Naive thymus-derived CD4-positive, alpha-beta T cell (primary cell): ENCODE data around the gene CLIP2. TPM values are rescaled to one million over a fixed set of nuclear protein-coding genes. Genes with fewer than 3 reads are reported as not detected.
"Not testable (repeated sequence)": the region's sequence is repeated elsewhere in the genome, so short reads cannot be mapped to it uniquely, and the experiment has no call there.

ENCODE experiments used
- ATAC-seq: fragments of 150-1000 bp; cut with Tn5 transposase; 2 replicates; pipeline ENCODE4 v1.10.0; 2021; ENCODE audit warnings: mild to moderate bottlenecking, moderate library complexity
- CTCF ChIA-PET: fragments of 350-600 bp; sonication (Branson Sonifier 250); formaldehyde crosslinking; loops from one replicate; lab custom pipeline; 2021; ENCODE audit warnings: antibody characterized with exemption; lab: Charles Lee
- POLR2A ChIA-PET: fragments of 350-600 bp; sonication (Branson Sonifier 250); formaldehyde crosslinking; loops from one replicate; lab custom pipeline; 2021; ENCODE audit warnings: antibody characterized with exemption, inconsistent platforms; lab: Charles Lee
- DNase-seq, 9 donors: peaks; one replicate each; pipeline versions ENCODE4 v3.0.0 to v3.0.0-alpha.2; 2020 to 2022; ENCODE audit warnings: mixed read lengths in 1 of 9
- H3K27ac ChIP-seq: one replicate; pipeline ENCODE4 v1.7.0; 2013; ENCODE audit warnings: mild to moderate bottlenecking, low read depth, low read length, moderate library complexity
- H3K27me3 ChIP-seq, 2 donors: one replicate each; pipeline ENCODE4 v1.7.0; 2013; ENCODE audit warnings: low read length in 2 of 2, mild to moderate bottlenecking in 2 of 2, moderate library complexity in 2 of 2; ENCODE audit not compliant: control insufficient read depth in 2 of 2, insufficient read depth in 2 of 2
- H3K36me3 ChIP-seq, 3 experiments: 1 replicate in 2 of 3; 2 replicates in 1 of 3; pipeline ENCODE4 v1.7.0; 2013; ENCODE audit warnings: low read length in 3 of 3, mild to moderate bottlenecking in 3 of 3, moderate library complexity in 1 of 3; ENCODE audit not compliant: insufficient read depth in 3 of 3, control insufficient read depth in 2 of 3
- H3K4me1 ChIP-seq, 2 donors: one replicate each; pipeline ENCODE4 v1.7.0; 2013; ENCODE audit warnings: low read length in 2 of 2, mild to moderate bottlenecking in 2 of 2, moderate library complexity in 1 of 2; ENCODE audit not compliant: control insufficient read depth in 2 of 2, insufficient read depth in 2 of 2
- H3K4me3 ChIP-seq: 2 replicates; pipeline ENCODE4 v1.7.0; 2013; ENCODE audit warnings: mild to moderate bottlenecking, low read length
- H3K9me3 ChIP-seq, 3 experiments: 1 replicate in 2 of 3; 2 replicates in 1 of 3; pipeline ENCODE4 v1.7.0; 2013; ENCODE audit warnings: low read length in 3 of 3; ENCODE audit not compliant: control insufficient read depth in 2 of 3
- H3K27ac Mint-ChIP-seq, 9 donors: one replicate each; pipeline ENCODE4 v1.8.0; 2020 to 2022; ENCODE audit warnings: mixed read lengths in 9 of 9, mild to moderate bottlenecking in 8 of 9, moderate library complexity in 5 of 9, inconsistent platforms in 2 of 9
- H3K27me3 Mint-ChIP-seq, 5 donors: one replicate each; pipeline ENCODE4 v1.8.0; 2021 to 2022; ENCODE audit warnings: mixed read lengths in 5 of 5, mild to moderate bottlenecking in 1 of 5
- H3K36me3 Mint-ChIP-seq, 5 donors: one replicate each; pipeline ENCODE4 v1.8.0; 2020 to 2022; ENCODE audit warnings: mixed read lengths in 5 of 5, mild to moderate bottlenecking in 3 of 5, inconsistent platforms in 1 of 5
- H3K4me1 Mint-ChIP-seq, 7 donors: one replicate each; pipeline ENCODE4 v1.8.0; 2020 to 2022; ENCODE audit warnings: mixed read lengths in 7 of 7, mild to moderate bottlenecking in 3 of 7, inconsistent platforms in 1 of 7
- H3K4me3 Mint-ChIP-seq, 10 donors: one replicate each; pipeline ENCODE4 v1.8.0; 2020 to 2022; ENCODE audit warnings: mild to moderate bottlenecking in 10 of 10, mixed read lengths in 10 of 10, moderate library complexity in 6 of 10, inconsistent platforms in 2 of 10
- H3K9me3 Mint-ChIP-seq, 11 donors: one replicate each; pipeline ENCODE4 v1.8.0; 2020 to 2022; ENCODE audit warnings: mixed read lengths in 11 of 11, mild to moderate bottlenecking in 4 of 11, inconsistent platforms in 1 of 11, moderate library complexity in 1 of 11
- intact Hi-C, 2 donors: fragments of 100-400 bp; cut with micrococcal nuclease; formaldehyde crosslinking; loops; one replicate each; pipeline ENCODE4 v1.15.1; 2023
- polyA plus RNA-seq, 2 donors: library from polyadenylated mRNA; unstranded; fragments of 300-500 nt; fragmentation: Illumina TruSeq; gene quantifications; one replicate each; pipeline ENCODE4 v1.2.3, GENCODE V29; 2021
- total RNA-seq, 6 experiments: library from RNA in 5 of 6; stranded (reverse) in 5 of 6; gene quantifications; 1 replicate in 5 of 6; 2 replicates in 1 of 6; pipeline ENCODE4 v1.2.3 and lab custom pipeline; 2021 to 2026

The CLIP2 gene
- total and polyA plus RNA-seq, 7 experiments from 2014 or later: 0.02 to 11.4 (median 2.9) TPM

GRCh38 chr7:74430961-74431466 lies 141.8 kb downstream of the CLIP2 start:
- ATAC-seq (no peak), DNase-seq (no peak)
- H3K9me3 ChIP-seq: no peaks in the 10 kb centered on the region
- H3K9me3 Mint-ChIP-seq: no peaks in the 10 kb centered on the region
- no peaks in the 10 kb centered on the region for H3K27me3 ChIP-seq
- H3K36me3 ChIP-seq: no peaks in the 10 kb centered on the region
- H3K4me3 Mint-ChIP-seq: no peak overlapping the region
- ChIA-PET POLR2A (no interaction called here), CTCF (no interaction called here)
- no peak overlapping the region for H3K4me3 ChIP-seq
- H3K4me1 ChIP-seq: no peaks in the 10 kb centered on the region
- no peaks in the 10 kb centered on the region for H3K27me3 Mint-ChIP-seq
- no peak overlapping the region for H3K27ac ChIP-seq
- no peaks in the 10 kb centered on the region for H3K4me1 Mint-ChIP-seq
- intact Hi-C loops: no loop called here
- no peaks in the 10 kb centered on the region for H3K36me3 Mint-ChIP-seq
- H3K27ac Mint-ChIP-seq: no peak overlapping the region

GRCh38 chr7:74437291-74437571 lies 148.0 kb downstream of the CLIP2 start:
- intact Hi-C loops, H3K27me3 Mint-ChIP-seq, H3K27me3 ChIP-seq, H3K4me1 Mint-ChIP-seq, H3K36me3 ChIP-seq, H3K27ac Mint-ChIP-seq, ATAC-seq, H3K4me3 ChIP-seq, H3K4me3 Mint-ChIP-seq, H3K36me3 Mint-ChIP-seq, DNase-seq, H3K9me3 ChIP-seq, H3K27ac ChIP-seq, H3K4me1 ChIP-seq: not testable (repeated sequence)
- peaks cover 0 to 25% (median 6%) of the 10 kb centered on the region in 11 donors for H3K9me3 Mint-ChIP-seq
- POLR2A ChIA-PET: interaction anchor here (0.6 kb wide), 1 partner anchor 20 kb away, joined by 5 read pairs; no protein-coding TSS in a partner anchor
- CTCF ChIA-PET: interaction anchor here (0.7 kb wide), 1 partner anchor 20 kb away, joined by 4 read pairs; no protein-coding TSS in a partner anchor

GRCh38 chr7:74438327-74438726 lies 149.1 kb downstream of the CLIP2 start:
- Histone ChIP-seq H3K27me3 (no peaks in the 10 kb centered on the region), H3K9me3 (no peaks in the 10 kb centered on the region), H3K4me1 (no peaks in the 10 kb centered on the region), H3K36me3 (no peaks in the 10 kb centered on the region), H3K27ac (no peak overlapping the region), H3K4me3 (no peak overlapping the region)
- ATAC-seq (no peak), DNase-seq (no peak)
- CTCF ChIA-PET: interaction anchor here (0.6 kb wide), 1 partner anchor 54 kb away, joined by 5 read pairs; no protein-coding TSS in a partner anchor
- Mint-ChIP-seq H3K27me3 (no peaks in the 10 kb centered on the region), H3K4me1 (no peaks in the 10 kb centered on the region), H3K9me3 (peaks cover 0 to 25% (median 6%) of the 10 kb centered on the region in 11 donors), H3K4me3 (no peak overlapping the region), H3K36me3 (peaks cover 0 to 6% (median 0%) of the 10 kb centered on the region in 5 donors), H3K27ac (no peak overlapping the region)
- POLR2A ChIA-PET: interaction anchor here (1.0 kb wide), 1 partner anchor 217 kb away, joined by 3 read pairs; no protein-coding TSS in a partner anchor
- intact Hi-C loops: no loop called here

- CTCF ChIA-PET: no interaction called here
- H3K27ac ChIP-seq: no peak overlapping the region
- Mint-ChIP-seq H3K9me3 (peaks cover 0 to 25% (median 6%) of the 10 kb centered on the region in 11 donors), H3K4me3 (no peak overlapping the region), H3K36me3 (peaks cover 0 to 6% (median 0%) of the 10 kb centered on the region in 5 donors), H3K27me3 (no peaks in the 10 kb centered on the region), H3K27ac (no peak overlapping the region), H3K4me1 (no peaks in the 10 kb centered on the region)
- H3K9me3 ChIP-seq: no peaks in the 10 kb centered on the region
- POLR2A ChIA-PET: interaction anchor here (0.7 kb wide), 1 partner anchor 1234 kb away, joined by 5 read pairs; no protein-coding TSS in a partner anchor
- intact Hi-C loops: no loop called here
- H3K4me3 ChIP-seq: no peak overlapping the region
- H3K27me3 ChIP-seq: no peaks in the 10 kb centered on the region
- no peaks in the 10 kb centered on the region for H3K4me1 ChIP-seq
- no peak for ATAC-seq
- DNase-seq: no peak
- H3K36me3 ChIP-seq: no peaks in the 10 kb centered on the region
These were observed 150.3 kb downstream of the CLIP2 start for GRCh38 chr7:74439541-74439940.

DNA sequence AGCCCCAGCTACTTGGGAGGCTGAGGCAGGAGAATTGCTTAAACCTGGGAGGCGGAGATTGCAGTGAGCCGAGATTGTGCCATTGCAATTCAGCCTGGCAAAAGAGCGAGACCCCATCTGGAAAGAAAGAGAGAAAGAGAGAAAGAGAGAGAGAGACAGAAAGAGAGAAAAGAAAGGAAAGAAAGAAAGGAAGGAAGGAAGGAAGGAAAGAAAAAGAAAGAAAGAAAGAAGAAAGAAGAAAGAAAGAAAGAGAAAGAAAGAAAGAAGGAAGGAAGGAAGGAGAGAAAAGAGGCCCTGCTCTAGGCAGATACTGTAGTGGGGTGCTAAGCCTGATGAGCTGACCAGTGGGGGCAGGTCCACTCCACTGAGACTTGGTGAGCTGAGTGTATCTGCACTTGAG lies 150.9 kb downstream of the CLIP2 start:
- POLR2A ChIA-PET: interaction anchor here (0.7 kb wide), 1 partner anchor 1233 kb away, joined by 5 read pairs; no protein-coding TSS in a partner anchor
- CTCF ChIA-PET, H3K36me3 Mint-ChIP-seq, H3K27me3 Mint-ChIP-seq, H3K4me1 Mint-ChIP-seq, H3K4me3 ChIP-seq, H3K36me3 ChIP-seq, H3K27ac ChIP-seq, intact Hi-C loops, H3K9me3 ChIP-seq, H3K4me3 Mint-ChIP-seq, H3K27me3 ChIP-seq, ATAC-seq, DNase-seq, H3K4me1 ChIP-seq: not testable (repeated sequence)
- Mint-ChIP-seq H3K27ac (peak overlapping the region in 1 of 9 donors; percentile 17), H3K9me3 (peaks cover 0 to 25% (median 6%) of the 10 kb centered on the region in 11 donors)

DNA sequence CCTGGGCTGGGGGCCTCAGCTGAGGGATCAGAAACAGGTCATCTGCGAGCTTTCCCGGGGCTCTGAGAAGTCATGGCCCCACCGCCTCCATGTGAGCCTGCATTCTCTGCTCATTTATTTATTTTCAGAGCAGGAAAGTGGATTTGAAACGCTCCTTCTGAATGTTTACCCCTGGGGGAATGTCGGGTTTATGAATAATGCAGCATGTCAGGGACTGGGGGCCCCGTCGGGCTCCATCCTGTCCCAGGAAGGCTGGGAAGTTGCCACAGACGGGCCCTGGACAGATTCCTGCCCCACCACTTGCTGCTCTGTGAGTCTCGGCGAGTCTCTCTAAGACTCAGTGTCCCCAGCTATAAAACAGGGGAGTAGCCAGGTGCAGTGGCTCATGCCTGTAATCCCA lies 152.6 kb downstream of the CLIP2 start:
- DNase-seq (no peak), ATAC-seq (no peak)
- Mint-ChIP-seq H3K27ac (no peak overlapping the region), H3K36me3 (peaks cover 0 to 6% (median 0%) of the 10 kb centered on the region in 5 donors), H3K4me1 (no peaks in the 10 kb centered on the region), H3K9me3 (peaks cover 0 to 18% (median 5%) of the 10 kb centered on the region in 11 donors), H3K4me3 (no peak overlapping the region), H3K27me3 (no peaks in the 10 kb centered on the region)
- CTCF ChIA-PET: no interaction called here
- H3K9me3 ChIP-seq: no peaks in the 10 kb centered on the region
- POLR2A ChIA-PET: no interaction called here
- no peak overlapping the region for H3K4me3 ChIP-seq
- no peaks in the 10 kb centered on the region for H3K27me3 ChIP-seq
- intact Hi-C loops: no loop called here
- no peaks in the 10 kb centered on the region for H3K4me1 ChIP-seq
- H3K27ac ChIP-seq: no peak overlapping the region
- no peaks in the 10 kb centered on the region for H3K36me3 ChIP-seq
